ENCODE data around the gene KCTD13.

DNA sequence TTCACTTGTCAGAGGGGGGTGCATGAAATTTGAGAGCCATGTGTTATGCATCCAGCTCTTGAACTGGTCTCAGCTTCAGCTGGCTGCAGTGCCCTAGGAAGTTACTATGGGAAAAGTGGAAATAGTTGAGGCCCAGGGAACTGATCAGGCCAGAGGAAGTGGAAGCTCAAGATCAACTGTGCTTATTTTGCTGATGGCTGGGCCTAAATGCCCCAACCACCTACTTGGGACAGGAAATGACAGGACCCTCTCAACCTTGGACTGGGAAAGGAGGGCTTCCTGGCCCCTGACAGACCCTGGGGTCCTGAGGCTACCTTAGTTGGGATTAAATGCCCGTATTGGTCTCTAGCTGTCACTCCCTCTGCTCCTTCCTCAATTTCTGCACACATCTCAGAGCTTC is 46.5 kb upstream of the KCTD13 start:
- TF ChIP-seq, protein P1, sequence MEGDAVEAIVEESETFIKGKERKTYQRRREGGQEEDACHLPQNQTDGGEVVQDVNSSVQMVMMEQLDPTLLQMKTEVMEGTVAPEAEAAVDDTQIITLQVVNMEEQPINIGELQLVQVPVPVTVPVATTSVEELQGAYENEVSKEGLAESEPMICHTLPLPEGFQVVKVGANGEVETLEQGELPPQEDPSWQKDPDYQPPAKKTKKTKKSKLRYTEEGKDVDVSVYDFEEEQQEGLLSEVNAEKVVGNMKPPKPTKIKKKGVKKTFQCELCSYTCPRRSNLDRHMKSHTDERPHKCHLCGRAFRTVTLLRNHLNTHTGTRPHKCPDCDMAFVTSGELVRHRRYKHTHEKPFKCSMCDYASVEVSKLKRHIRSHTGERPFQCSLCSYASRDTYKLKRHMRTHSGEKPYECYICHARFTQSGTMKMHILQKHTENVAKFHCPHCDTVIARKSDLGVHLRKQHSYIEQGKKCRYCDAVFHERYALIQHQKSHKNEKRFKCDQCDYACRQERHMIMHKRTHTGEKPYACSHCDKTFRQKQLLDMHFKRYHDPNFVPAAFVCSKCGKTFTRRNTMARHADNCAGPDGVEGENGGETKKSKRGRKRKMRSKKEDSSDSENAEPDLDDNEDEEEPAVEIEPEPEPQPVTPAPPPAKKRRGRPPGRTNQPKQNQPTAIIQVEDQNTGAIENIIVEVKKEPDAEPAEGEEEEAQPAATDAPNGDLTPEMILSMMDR (IDR thresholded peaks at IDR 0.05): no peak
- TF ChIP-seq POLR2A (IDR thresholded peaks at IDR 0.05): no peak

All from breast epithelium (tissue), 3 donors.